Measurements from ENCODE around the gene NME7. TPM values are rescaled to one million over a fixed set of nuclear protein-coding genes. Genes with fewer than 3 reads are reported as not detected.

The NME7 gene
- total RNA-seq, 1 experiment from 2014 or later, result 13.2 TPM

GRCh38 chr1:169087876-169088275, 279.7 kb downstream of the NME7 start:
- H3K4ac ChIP-seq (ENCODE audit: low read depth, low read length), result no peak overlapping the region
- H3K18ac ChIP-seq (ENCODE audit: insufficient read length, low read depth, low read length), result no peak overlapping the region
- H2AFZ ChIP-seq (ENCODE audit: low read length), result no peak overlapping the region
- no peak overlapping the region for H2AK5ac ChIP-seq (ENCODE audit: insufficient read length, low read length)
- no peak overlapping the region for H3T11ph ChIP-seq (ENCODE audit: low read length)
- no peaks in the 10 kb centered on the region for H3K79me2 ChIP-seq (ENCODE audit: insufficient read depth, low read length)
- no peak overlapping the region for H3K9ac ChIP-seq (ENCODE audit: extremely low read depth, insufficient read length, low read length)
- no peaks in the 10 kb centered on the region for H3K9me3 ChIP-seq (ENCODE audit: control insufficient read depth, low read depth, low read length)
- H3K56ac ChIP-seq (ENCODE audit: insufficient read length, low read depth, low read length), result no peak overlapping the region
- no peak overlapping the region for H3K23ac ChIP-seq (ENCODE audit: insufficient read length, low read depth, low read length)
- no peaks in the 10 kb centered on the region for H3K4me1 ChIP-seq (ENCODE audit: insufficient read depth, low read length)
- no peak overlapping the region for H2BK20ac ChIP-seq (ENCODE audit: low read depth, low read length, poor library complexity, severe bottlenecking)
- no peaks in the 10 kb centered on the region for H3K23me2 ChIP-seq (ENCODE audit: insufficient read length, low read depth, low read length, poor library complexity, severe bottlenecking)
- DNase-seq, result no peak
- no peak overlapping the region for H2BK12ac ChIP-seq (ENCODE audit: insufficient read length, low read depth, low read length)
- H3K27ac Mint-ChIP-seq, result 0 out of 7 replicates have a peak overlapping the region, but pooled peaks of 1 of the 3 experiments have one; percentile 33
- no peaks in the 10 kb centered on the region for H4K20me1 ChIP-seq (ENCODE audit: control insufficient read depth, insufficient read depth, insufficient read length)
- H3K36me3 Mint-ChIP-seq (ENCODE audit: insufficient read depth in 1 of 3, low read depth in 3 of 3), result no peaks in the 10 kb centered on the region
- H2BK120ac ChIP-seq (ENCODE audit: low read depth, low read length, poor library complexity, severe bottlenecking), result no peak overlapping the region
- no peak overlapping the region for H3K4me2 ChIP-seq (ENCODE audit: insufficient read depth, insufficient read length, low read length)
- no peaks in the 10 kb centered on the region; the same call in 1 of the 2 replicates for H3K27me3 Mint-ChIP-seq (ENCODE audit: low read depth)
- H3K27me3 ChIP-seq (ENCODE audit: insufficient read depth, low read length), result no peaks in the 10 kb centered on the region
- no CpG with 5 or more reads among the region's 4 CpGs for WGBS (ENCODE audit: extremely low coverage, insufficient read length, low lambda C conversion rate)
- no peak overlapping the region for H3K14ac ChIP-seq (ENCODE audit: insufficient read depth, low read length)
- no peak overlapping the region for H4K8ac ChIP-seq (replicated peaks; ENCODE audit: insufficient read length, low read depth, low read length)
- no peak overlapping the region for H2BK5ac ChIP-seq (ENCODE audit: insufficient read length, low read length)
- H3K4me3 Mint-ChIP-seq, result no peak overlapping the region
- no peaks in the 10 kb centered on the region for H3K9me3 Mint-ChIP-seq
- peaks cover 8 to 10% of the 10 kb centered on the region in 2 experiments for H3K4me1 Mint-ChIP-seq
- H3K79me1 ChIP-seq (ENCODE audit: insufficient read depth, low read depth, low read length, poor library complexity, severe bottlenecking), result no peaks in the 10 kb centered on the region
- H3K27ac ChIP-seq (ENCODE audit: insufficient read length, low read depth, low read length), result no peak overlapping the region
- no peak overlapping the region for H2BK15ac ChIP-seq (ENCODE audit: low read depth, low read length)
- no peak for TF ChIP-seq CTCF (conservative IDR thresholded peaks at IDR 0.05)
- H4K5ac ChIP-seq (ENCODE audit: insufficient read length, low read depth, low read length), result no peak overlapping the region
- H4K91ac ChIP-seq (ENCODE audit: insufficient read length, low read depth, low read length), result no peak overlapping the region

All from H9 (cell line).